HepG2 (cell line): ENCODE data around the gene SLC29A2. TPM values are rescaled to one million over a fixed set of nuclear protein-coding genes. Genes with fewer than 3 reads are reported as not detected.

ENCODE experiments used
- ATAC-seq: fragments of 200-7000 bp; cut with Tn5 transposase; 3 replicates; pipeline ENCODE4 v1.9.1; 2020; ENCODE audit warnings: mild to moderate bottlenecking, moderate library complexity
- BruUV-seq: library from RNA; stranded (reverse); fragments of 400-500 nt; replicated peaks from 2 replicates; lab custom pipeline; 2021; lab: Mats Ljungman, UMichigan
- CTCF ChIA-PET: fragments of 300-600 bp; formaldehyde crosslinking; extraction: SDS; loops from one replicate; lab custom pipeline; 2021; ENCODE audit warnings: low total read pairs, inconsistent platforms, low intra/inter-chr PET ratio; lab: Yijun Ruan, JAX
- POLR2A ChIA-PET: fragments of 350-600 bp; sonication (Branson Sonifier 250); formaldehyde crosslinking; loops from one replicate; lab custom pipeline; 2020; ENCODE audit warnings: antibody characterized with exemption, inconsistent platforms; lab: Yijun Ruan, JAX
- DNase-seq: peaks from one replicate; pipeline ENCODE4 v3.0.0-alpha.2; 2015; ENCODE audit warnings: low spot score
- FAIRE-seq: peaks from 3 replicates; lab custom pipeline; 2011; peaks lifted over from hg19 to GRCh38; lab: Jason Lieb, UNC
- H2AFZ ChIP-seq: one replicate; pipeline ENCODE4 v1.6.1; 2011; ENCODE audit warnings: low read length, inconsistent platforms
- H3K27ac ChIP-seq: fragments of 300-600 bp; 3 replicates; pipeline ENCODE4 v1.8.0; 2011; ENCODE audit warnings: mixed run types, mild to moderate bottlenecking, mixed read lengths, low read length, inconsistent platforms; ENCODE audit not compliant: insufficient read depth; ENCODE audit errors: extremely low read length
- H3K27me3 ChIP-seq, 2 experiments: fragments of 200-600 bp in 1 of 2; 2 replicates in 1 of 2; 3 replicates in 1 of 2; pipeline versions ENCODE4 v1.6.0 to v1.8.0; 2011; ENCODE audit warnings: low read length in 2 of 2, mild to moderate bottlenecking in 2 of 2, moderate library complexity in 2 of 2, inconsistent platforms in 1 of 2; ENCODE audit not compliant: insufficient read depth in 2 of 2, control insufficient read depth in 1 of 2
- H3K36me3 ChIP-seq, 2 experiments: fragments of 200-600 bp in 1 of 2; replicated peaks in 1 of 2; 2 replicates in 1 of 2; 3 replicates in 1 of 2; pipeline versions ENCODE4 v1.5.1 to v1.8.0; 2011; ENCODE audit warnings: low read length in 2 of 2, inconsistent platforms in 1 of 2; ENCODE audit not compliant: insufficient read depth in 2 of 2, control insufficient read depth in 1 of 2
- H3K4me1 ChIP-seq: 2 replicates; pipeline ENCODE4 v1.5.1; 2012; ENCODE audit warnings: low read length, inconsistent platforms; ENCODE audit not compliant: insufficient read depth
- H3K4me2 ChIP-seq: 2 replicates; pipeline ENCODE4 v1.6.0; 2011; ENCODE audit warnings: low read depth, low read length, inconsistent platforms
- H3K4me3 ChIP-seq, 3 experiments: fragments of 200-600 bp in 1 of 3; sonication (generic), shearing (Covaris generic) in 1 of 3; replicated peaks in 1 of 3; 2 replicates each; pipeline ENCODE4 v1.5.1; 2011 to 2016; ENCODE audit warnings: low read length in 3 of 3, inconsistent platforms in 2 of 3, low read depth in 2 of 3, mild to moderate bottlenecking in 2 of 3, control low read depth in 1 of 3, mixed read lengths in 1 of 3; ENCODE audit not compliant: insufficient read depth in 1 of 3
- H3K79me2 ChIP-seq: one replicate; pipeline ENCODE4 v1.6.1; 2011; ENCODE audit warnings: low read length, inconsistent platforms; ENCODE audit not compliant: insufficient read depth
- H3K9ac ChIP-seq: 2 replicates; pipeline ENCODE4 v1.6.0; 2011; ENCODE audit warnings: mild to moderate bottlenecking, low read depth, low read length, inconsistent platforms; ENCODE audit not compliant: insufficient read depth
- H3K9me3 ChIP-seq: 2 replicates; pipeline ENCODE4 v1.5.1; 2012; ENCODE audit warnings: mild to moderate bottlenecking, low read length
- H4K20me1 ChIP-seq: 2 replicates; pipeline ENCODE4 v1.6.0; 2011; ENCODE audit warnings: inconsistent platforms, mild to moderate bottlenecking, low read length, moderate library complexity; ENCODE audit not compliant: insufficient read depth
- CEBPG ChIP-seq: IDR thresholded peaks from 2 replicates; pipeline ENCODE4 v1.6.1; 2016
- EED ChIP-seq: sonication (generic); formaldehyde crosslinking; IDR thresholded peaks from 2 replicates; pipeline ENCODE4 v1.5.0; 2020; ENCODE audit warnings: mild to moderate bottlenecking, missing genetic modification reagents
- HIC2 ChIP-seq: sonication (generic); formaldehyde crosslinking; IDR thresholded peaks from 2 replicates; pipeline ENCODE4 v1.9.0; 2022; ENCODE audit warnings: low read depth, missing genetic modification reagents
- HNRNPL ChIP-seq: fragments of 200-400 bp; formaldehyde crosslinking; IDR thresholded peaks from 2 replicates; pipeline ENCODE4 v1.6.1; 2017; ENCODE audit warnings: mild to moderate bottlenecking, low read depth, low read length
- MAFF ChIP-seq: IDR thresholded peaks from 2 replicates; pipeline ENCODE4 v1.6.1; 2011; ENCODE audit warnings: low read depth, low read length, improper control_type of control experiment
- MAFK ChIP-seq, 2 experiments: IDR thresholded peaks in 1 of 2; conservative IDR thresholded peaks in 1 of 2; 2 replicates each; pipeline ENCODE4 v1.6.1; 2011; ENCODE audit warnings: improper control_type of control experiment in 2 of 2, low read length in 2 of 2
- ZFY ChIP-seq: sonication (generic); formaldehyde crosslinking; IDR thresholded peaks from 2 replicates; pipeline ENCODE4 v1.4.0; 2020; ENCODE audit warnings: missing genetic modification reagents
- ZNF253 ChIP-seq: sonication (generic); formaldehyde crosslinking; IDR thresholded peaks from 2 replicates; pipeline ENCODE4 v1.8.0; 2022; ENCODE audit warnings: mild to moderate bottlenecking, missing genetic modification reagents, borderline replicate concordance
- ZNF446 ChIP-seq: sonication (generic); formaldehyde crosslinking; IDR thresholded peaks from 2 replicates; pipeline ENCODE4 v1.5.0; 2020; ENCODE audit warnings: mild to moderate bottlenecking, missing genetic modification reagents
- ZNF530 ChIP-seq: sonication (generic); formaldehyde crosslinking; IDR thresholded peaks from 2 replicates; pipeline ENCODE4 v1.5.0; 2020; ENCODE audit warnings: low read depth, mild to moderate bottlenecking, missing genetic modification reagents
- ZNF629 ChIP-seq: sonication (generic); formaldehyde crosslinking; conservative IDR thresholded peaks from 2 replicates; pipeline ENCODE4 v1.5.0; 2020; ENCODE audit warnings: missing genetic modification reagents
- WGBS: methylation state at CpG from one replicate; pipeline ENCODE4 v1.1.6; 2017; ENCODE audit warnings: low lambda C conversion rate; 5-methylcytosine and 5-hydroxymethylcytosine counted together
- in situ Hi-C: cut with HindIII; loops from 2 replicates; pipeline ENCODE4 v1.10.0; 2017; ENCODE audit warnings: low pct_unique_long_range_greater_than_20kb; ENCODE audit not compliant: extremely low pct_ligation_motif_present
- intact Hi-C: fragments of 100-400 bp; cut with micrococcal nuclease; formaldehyde crosslinking; loops from one replicate; pipeline ENCODE4 v1.10.0; 2022; ENCODE audit not compliant: unreplicated experiment
- polyA plus RNA-seq, 8 experiments: library from polyadenylated mRNA; depleted of rRNA in 3 of 8; stranded (reverse) in 7 of 8; unstranded in 1 of 8; fragments of >200 nt; fragmentation: Illumina TruSeq in 4 of 8; extraction: Trizol in 4 of 8; gene quantifications; 2 replicates each; pipeline versions ENCODE4 v1.2.1 to v1.2.3, GENCODE V29; 2011 to 2016; ENCODE audit warnings: low read depth in 4 of 8, missing spikeins in 1 of 8, mixed read lengths in 1 of 8; ENCODE audit not compliant: insufficient read depth in 1 of 8
- total RNA-seq, 5 experiments: library from RNA; depleted of rRNA; stranded (reverse); fragments of >200 nt; fragmentation: Illumina TruSeq; extraction: Trizol; gene quantifications; 2 replicates each; pipeline ENCODE4 v1.2.3, GENCODE V29; 2016; ENCODE audit warnings: low read depth in 1 of 5
- TF ChIP-seq, protein P1 (sequence below): sonication (generic); formaldehyde crosslinking; IDR thresholded peaks from 2 replicates; pipeline ENCODE4 v1.9.0; 2022; ENCODE audit warnings: missing genetic modification reagents, mild to moderate bottlenecking, borderline replicate concordance
- TF ChIP-seq, protein P2 (sequence below), 2 experiments: sonication (generic) in 1 of 2; formaldehyde crosslinking in 1 of 2; IDR thresholded peaks; 2 replicates each; pipeline versions ENCODE4 v1.6.1 to v1.9.0; 2014 to 2022; ENCODE audit warnings: antibody characterized with exemption in 1 of 2, borderline replicate concordance in 1 of 2, inconsistent platforms in 1 of 2, low read depth in 1 of 2, missing genetic modification reagents in 1 of 2

Gene SLC29A2
- total and polyA plus RNA-seq, 2 of the 13 experiments (the other 11 are each of a cell fraction or from before 2014, with no cell fraction given), result 0.63 to 0.66 TPM

GRCh38 chr11:66329165-66329673 lies 42.3 kb downstream of the SLC29A2 start:
- H2AFZ ChIP-seq, result no peak overlapping the region
- H3K27ac ChIP-seq, result no peak overlapping the region
- 62% methylated on average over 3 of the region's 3 CpGs for WGBS
- no peaks in the 10 kb centered on the region for H3K9me3 ChIP-seq
- peak overlapping the region in 1 of 3 experiments; percentile 76; a peak in 2 of 6 replicates for H3K4me3 ChIP-seq
- FAIRE-seq (no peak), DNase-seq (no peak), ATAC-seq (no peak)
- H3K9ac ChIP-seq, result no peak overlapping the region
- no TSS peak for BruUV-seq
- H3K79me2 ChIP-seq, result no peaks in the 10 kb centered on the region
- ChIA-PET POLR2A (interaction anchor here (0.9 to 4.0 kb wide), 3 partner anchors 12 to 40 kb away, joined by 3 to 35 read pairs (median 3); partner anchors contain the start of genes CD248 and YIF1A), CTCF (interaction anchor here (1.0 to 3.4 kb wide), 5 partner anchors 8 to 107 kb away, joined by 3 to 68 read pairs (median 7); no protein-coding TSS in a partner anchor)
- no peaks in the 10 kb centered on the region for H3K36me3 ChIP-seq
- peaks cover 57% of the 10 kb centered on the region for H3K4me1 ChIP-seq
- intact Hi-C loops (loop anchor here (5.0 kb wide), 1 partner anchor 547 kb away; the partner anchor contains the start of gene AP5B1), in situ Hi-C loops (loop anchor here (5.0 kb wide), 1 partner anchor 37 kb away; the partner anchor contains the start of gene TMEM151A)
- H3K4me2 ChIP-seq, result peak overlapping the region; percentile 100; the same call in 1 of the 2 replicates
- peaks cover 0 to 17% of the 10 kb centered on the region in 2 experiments; a peak in 3 of 5 replicates for H3K27me3 ChIP-seq
- H4K20me1 ChIP-seq, result no peaks in the 10 kb centered on the region
- TF ChIP-seq MAFK (conservative IDR thresholded peaks at IDR 0.05 in 1 of 2, IDR thresholded peaks at IDR 0.05 in 1 of 2; ENCODE audit: low read length in 2 of 2), result peak; percentile 77 to 83
- TF ChIP-seq ZNF446, result no peak
- peak; percentile 78 for TF ChIP-seq MAFF
- TF ChIP-seq, protein P1, sequence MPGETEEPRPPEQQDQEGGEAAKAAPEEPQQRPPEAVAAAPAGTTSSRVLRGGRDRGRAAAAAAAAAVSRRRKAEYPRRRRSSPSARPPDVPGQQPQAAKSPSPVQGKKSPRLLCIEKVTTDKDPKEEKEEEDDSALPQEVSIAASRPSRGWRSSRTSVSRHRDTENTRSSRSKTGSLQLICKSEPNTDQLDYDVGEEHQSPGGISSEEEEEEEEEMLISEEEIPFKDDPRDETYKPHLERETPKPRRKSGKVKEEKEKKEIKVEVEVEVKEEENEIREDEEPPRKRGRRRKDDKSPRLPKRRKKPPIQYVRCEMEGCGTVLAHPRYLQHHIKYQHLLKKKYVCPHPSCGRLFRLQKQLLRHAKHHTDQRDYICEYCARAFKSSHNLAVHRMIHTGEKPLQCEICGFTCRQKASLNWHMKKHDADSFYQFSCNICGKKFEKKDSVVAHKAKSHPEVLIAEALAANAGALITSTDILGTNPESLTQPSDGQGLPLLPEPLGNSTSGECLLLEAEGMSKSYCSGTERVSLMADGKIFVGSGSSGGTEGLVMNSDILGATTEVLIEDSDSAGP (CRISPR knock-in tag), result no peak
- TF ChIP-seq ZNF530, result no peak
- TF ChIP-seq ZFY, result no peak
- no peak for TF ChIP-seq ZNF253 (CRISPR knock-in tag)
- TF ChIP-seq EED (CRISPR knock-in tag), result no peak
- no peak for TF ChIP-seq HIC2 (CRISPR knock-in tag)
- TF ChIP-seq HNRNPL, result no peak
- no peak for TF ChIP-seq CEBPG (CRISPR knock-in tag)
- peak; percentile 52 for TF ChIP-seq ZNF629
- TF ChIP-seq, protein P2, sequence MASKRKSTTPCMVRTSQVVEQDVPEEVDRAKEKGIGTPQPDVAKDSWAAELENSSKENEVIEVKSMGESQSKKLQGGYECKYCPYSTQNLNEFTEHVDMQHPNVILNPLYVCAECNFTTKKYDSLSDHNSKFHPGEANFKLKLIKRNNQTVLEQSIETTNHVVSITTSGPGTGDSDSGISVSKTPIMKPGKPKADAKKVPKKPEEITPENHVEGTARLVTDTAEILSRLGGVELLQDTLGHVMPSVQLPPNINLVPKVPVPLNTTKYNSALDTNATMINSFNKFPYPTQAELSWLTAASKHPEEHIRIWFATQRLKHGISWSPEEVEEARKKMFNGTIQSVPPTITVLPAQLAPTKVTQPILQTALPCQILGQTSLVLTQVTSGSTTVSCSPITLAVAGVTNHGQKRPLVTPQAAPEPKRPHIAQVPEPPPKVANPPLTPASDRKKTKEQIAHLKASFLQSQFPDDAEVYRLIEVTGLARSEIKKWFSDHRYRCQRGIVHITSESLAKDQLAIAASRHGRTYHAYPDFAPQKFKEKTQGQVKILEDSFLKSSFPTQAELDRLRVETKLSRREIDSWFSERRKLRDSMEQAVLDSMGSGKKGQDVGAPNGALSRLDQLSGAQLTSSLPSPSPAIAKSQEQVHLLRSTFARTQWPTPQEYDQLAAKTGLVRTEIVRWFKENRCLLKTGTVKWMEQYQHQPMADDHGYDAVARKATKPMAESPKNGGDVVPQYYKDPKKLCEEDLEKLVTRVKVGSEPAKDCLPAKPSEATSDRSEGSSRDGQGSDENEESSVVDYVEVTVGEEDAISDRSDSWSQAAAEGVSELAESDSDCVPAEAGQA (IDR thresholded peaks at IDR 0.05; ENCODE audit: low read depth), result no peak
- TF ChIP-seq, protein P2 (CRISPR knock-in tag; IDR thresholded peaks at IDR 0.05; ENCODE audit: borderline replicate concordance), result no peak
